Panc1 (cell line): ENCODE data around the gene RRP36.

Source experiments
- CTCF ChIP-seq: fragments of 450-650 bp; IDR thresholded peaks from 2 replicates; pipeline ENCODE4 v1.5.1; 2017; ENCODE audit warnings: mild to moderate bottlenecking
- POLR2AphosphoS5 ChIP-seq: IDR thresholded peaks from 2 replicates; pipeline ENCODE4 v1.6.1; 2012; ENCODE audit warnings: mild to moderate bottlenecking, low read depth, low read length, moderate library complexity
- REST ChIP-seq, 2 experiments: IDR thresholded peaks; 2 replicates each; pipeline ENCODE4 v1.6.1; 2011 to 2012; ENCODE audit warnings: low read depth in 2 of 2, control low read depth in 1 of 2, low read length in 1 of 2, mild to moderate bottlenecking in 1 of 2, moderate library complexity in 1 of 2; ENCODE audit not compliant: insufficient read depth in 1 of 2
- SIN3A ChIP-seq: IDR thresholded peaks from 2 replicates; pipeline ENCODE4 v1.6.1; 2012; ENCODE audit warnings: low read depth, mild to moderate bottlenecking, low read length, moderate library complexity, borderline replicate concordance; ENCODE audit not compliant: insufficient read depth

- no peak for TF ChIP-seq CTCF
- no peak for TF ChIP-seq POLR2AphosphoS5
- TF ChIP-seq REST (IDR thresholded peaks at IDR 0.05; ENCODE audit: insufficient read depth in 1 of 2, low read depth in 2 of 2, low read length in 1 of 2), result no peak
- no peak for TF ChIP-seq SIN3A
Observed at GRCh38 chr6:43024436-43024835, 3.0 kb downstream of the RRP36 start.
